OCI-LY3 (cell line): ENCODE results near the gene GDPD2.

Experiments
- H2AFZ ChIP-seq: fragments of 200-600, 300-600 bp; shearing (Covaris generic); 2 replicates; pipeline ENCODE4 v1.6.0; 2014; ENCODE audit warnings: antibody characterized with exemption, low read depth, low read length
- H3K27ac ChIP-seq: fragments of 200-600, 300-600 bp; sonication (generic); 2 replicates; pipeline ENCODE4 v1.5.1; 2014; ENCODE audit warnings: mild to moderate bottlenecking, low read length, moderate library complexity, mixed read lengths
- H3K27me3 ChIP-seq: fragments of 200-600, 300-600 bp; sonication (generic); 2 replicates; pipeline ENCODE4 v1.6.1; 2014; ENCODE audit warnings: low read depth, low read length, mixed read lengths
- H3K36me3 ChIP-seq: fragments of 200-600, 300-600 bp; sonication (generic); replicated peaks from 2 replicates; pipeline ENCODE3; 2014; ENCODE audit warnings: low read depth, low read length, mixed read lengths
- H3K4me1 ChIP-seq: fragments of 300-600, 200-600 bp; sonication (generic); 2 replicates; pipeline ENCODE4 v1.6.1; 2014; ENCODE audit warnings: low read length, mixed read lengths
- H3K4me2 ChIP-seq: fragments of 200-600, 300-600 bp; sonication (generic); 2 replicates; pipeline ENCODE4 v1.6.1; 2014; ENCODE audit warnings: low read length, mixed read lengths
- H3K4me3 ChIP-seq: fragments of 300-600, 200-600 bp; sonication (generic); 2 replicates; pipeline ENCODE4 v1.5.1; 2014; ENCODE audit warnings: antibody characterized with exemption, mild to moderate bottlenecking, low read length, moderate library complexity
- H3K79me2 ChIP-seq: fragments of 300-600, 200-600 bp; shearing (Covaris generic); 2 replicates; pipeline ENCODE4 v1.6.1; 2014; ENCODE audit warnings: mild to moderate bottlenecking, low read length, mixed read lengths
- H3K9ac ChIP-seq: fragments of 300-600, 200-600 bp; shearing (Covaris generic); 2 replicates; pipeline ENCODE4 v1.6.0; 2014; ENCODE audit warnings: mild to moderate bottlenecking, low read length, moderate library complexity
- H3K9me3 ChIP-seq: fragments of 200-600, 300-600 bp; shearing (Covaris generic); 2 replicates; pipeline ENCODE4 v1.6.1; 2014; ENCODE audit warnings: low read length, mixed read lengths; ENCODE audit not compliant: insufficient read depth
- H4K20me1 ChIP-seq: fragments of 200-600, 300-600 bp; sonication (generic); 2 replicates; pipeline ENCODE4 v1.6.1; 2016; ENCODE audit warnings: low read length, mixed read lengths; ENCODE audit not compliant: insufficient read depth
- EZH2phosphoT487 ChIP-seq: fragments of 200-600 bp; shearing (Covaris generic); IDR thresholded peaks from 2 replicates; pipeline ENCODE4 v1.6.1; 2018; ENCODE audit warnings: antibody characterized with exemption, mixed run types, low read depth
- TF ChIP-seq, protein P1 (sequence below): fragments of 200-600, 300-600 bp; sonication (generic); IDR thresholded peaks from 2 replicates; pipeline ENCODE4 v1.5.1; 2014; ENCODE audit warnings: antibody characterized with exemption, low read length, low read depth

Gene GDPD2

DNA sequence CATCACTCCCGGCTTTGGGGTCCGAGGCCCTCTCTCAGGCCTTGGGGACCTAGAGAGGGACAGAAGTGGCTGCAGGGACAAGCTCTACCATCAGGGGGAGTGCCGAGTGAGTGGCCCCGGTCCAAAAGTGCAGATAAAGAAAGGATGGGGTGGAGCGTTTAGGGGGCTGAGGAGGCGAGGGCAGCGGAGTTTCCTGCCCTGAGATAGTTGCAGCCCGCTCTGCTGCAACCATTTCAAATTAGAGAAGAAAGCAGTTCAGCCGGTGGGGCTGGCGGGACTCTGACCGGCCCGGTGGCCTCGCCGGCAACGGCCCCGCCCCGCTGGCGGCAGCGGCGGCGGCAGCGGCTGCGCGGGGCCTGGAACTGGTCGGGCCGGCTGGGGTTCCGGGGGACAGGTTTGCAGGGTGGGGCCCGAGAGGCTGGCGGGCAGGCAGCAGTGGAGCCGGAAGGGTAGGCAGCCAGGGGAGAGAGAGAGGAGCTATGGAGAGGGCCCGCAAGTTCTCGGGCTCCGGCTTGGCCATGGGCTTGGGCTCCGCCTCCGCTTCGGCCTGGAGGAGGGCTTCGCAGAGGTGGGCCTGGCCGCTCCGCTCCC lies 29.1 kb downstream of the GDPD2 start:
- Histone ChIP-seq H3K4me3 (peak overlapping the region; percentile 82), H4K20me1 (peaks cover 9% of the 10 kb centered on the region; the same call in 1 of the 2 replicates), H2AFZ (peak overlapping the region; percentile 66), H3K9ac (peak overlapping the region; percentile 63), H3K4me2 (peak overlapping the region; percentile 91), H3K36me3 (peaks cover 5% of the 10 kb centered on the region), H3K4me1 (peaks cover 33% of the 10 kb centered on the region), H3K9me3 (no peaks in the 10 kb centered on the region), H3K27me3 (no peaks in the 10 kb centered on the region), H3K79me2 (no peaks in the 10 kb centered on the region), H3K27ac (no peak overlapping the region)
- TF ChIP-seq, protein P1, sequence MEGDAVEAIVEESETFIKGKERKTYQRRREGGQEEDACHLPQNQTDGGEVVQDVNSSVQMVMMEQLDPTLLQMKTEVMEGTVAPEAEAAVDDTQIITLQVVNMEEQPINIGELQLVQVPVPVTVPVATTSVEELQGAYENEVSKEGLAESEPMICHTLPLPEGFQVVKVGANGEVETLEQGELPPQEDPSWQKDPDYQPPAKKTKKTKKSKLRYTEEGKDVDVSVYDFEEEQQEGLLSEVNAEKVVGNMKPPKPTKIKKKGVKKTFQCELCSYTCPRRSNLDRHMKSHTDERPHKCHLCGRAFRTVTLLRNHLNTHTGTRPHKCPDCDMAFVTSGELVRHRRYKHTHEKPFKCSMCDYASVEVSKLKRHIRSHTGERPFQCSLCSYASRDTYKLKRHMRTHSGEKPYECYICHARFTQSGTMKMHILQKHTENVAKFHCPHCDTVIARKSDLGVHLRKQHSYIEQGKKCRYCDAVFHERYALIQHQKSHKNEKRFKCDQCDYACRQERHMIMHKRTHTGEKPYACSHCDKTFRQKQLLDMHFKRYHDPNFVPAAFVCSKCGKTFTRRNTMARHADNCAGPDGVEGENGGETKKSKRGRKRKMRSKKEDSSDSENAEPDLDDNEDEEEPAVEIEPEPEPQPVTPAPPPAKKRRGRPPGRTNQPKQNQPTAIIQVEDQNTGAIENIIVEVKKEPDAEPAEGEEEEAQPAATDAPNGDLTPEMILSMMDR: peak; percentile 64
- TF ChIP-seq EZH2phosphoT487: no peak

DNA sequence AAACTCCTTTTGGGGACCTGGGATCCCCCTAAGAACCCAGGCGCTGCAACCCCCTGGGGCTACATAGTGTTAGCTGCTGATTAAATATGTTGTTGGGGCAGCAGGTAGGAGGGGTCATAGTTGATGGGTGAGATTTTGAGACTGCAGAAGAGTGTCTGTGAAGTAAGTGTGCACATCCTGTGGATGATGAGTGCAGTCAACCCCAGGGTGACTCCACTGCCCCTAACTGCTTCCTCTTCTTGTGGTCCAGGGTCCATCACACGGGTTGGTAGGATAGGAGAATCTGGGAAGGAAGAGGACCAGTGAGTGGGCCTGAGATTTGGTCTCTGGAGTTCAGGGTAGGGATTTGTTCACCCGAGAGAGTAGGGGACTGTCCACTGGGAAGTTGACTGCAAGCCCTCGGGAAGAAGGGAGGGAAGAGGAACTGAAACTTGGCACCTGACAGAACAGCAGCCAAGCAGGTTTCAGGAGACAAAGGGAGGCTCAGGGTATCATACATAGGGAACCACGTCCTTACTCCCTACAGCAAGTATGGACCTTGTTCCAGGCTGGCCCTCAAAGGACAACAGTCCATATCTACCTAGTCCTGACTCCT lies 30.0 kb downstream of the GDPD2 start:
- Histone ChIP-seq H3K36me3 (peaks cover 5% of the 10 kb centered on the region), H3K9me3 (no peaks in the 10 kb centered on the region), H4K20me1 (peaks cover 9% of the 10 kb centered on the region; the same call in 1 of the 2 replicates), H2AFZ (no peak overlapping the region), H3K27ac (no peak overlapping the region), H3K4me2 (peak overlapping the region; percentile 91), H3K9ac (peak overlapping the region; percentile 63), H3K27me3 (no peaks in the 10 kb centered on the region), H3K4me1 (peaks cover 33% of the 10 kb centered on the region), H3K4me3 (peak overlapping the region; percentile 82), H3K79me2 (no peaks in the 10 kb centered on the region)
- TF ChIP-seq EZH2phosphoT487: no peak
- TF ChIP-seq, protein P1: no peak

DNA sequence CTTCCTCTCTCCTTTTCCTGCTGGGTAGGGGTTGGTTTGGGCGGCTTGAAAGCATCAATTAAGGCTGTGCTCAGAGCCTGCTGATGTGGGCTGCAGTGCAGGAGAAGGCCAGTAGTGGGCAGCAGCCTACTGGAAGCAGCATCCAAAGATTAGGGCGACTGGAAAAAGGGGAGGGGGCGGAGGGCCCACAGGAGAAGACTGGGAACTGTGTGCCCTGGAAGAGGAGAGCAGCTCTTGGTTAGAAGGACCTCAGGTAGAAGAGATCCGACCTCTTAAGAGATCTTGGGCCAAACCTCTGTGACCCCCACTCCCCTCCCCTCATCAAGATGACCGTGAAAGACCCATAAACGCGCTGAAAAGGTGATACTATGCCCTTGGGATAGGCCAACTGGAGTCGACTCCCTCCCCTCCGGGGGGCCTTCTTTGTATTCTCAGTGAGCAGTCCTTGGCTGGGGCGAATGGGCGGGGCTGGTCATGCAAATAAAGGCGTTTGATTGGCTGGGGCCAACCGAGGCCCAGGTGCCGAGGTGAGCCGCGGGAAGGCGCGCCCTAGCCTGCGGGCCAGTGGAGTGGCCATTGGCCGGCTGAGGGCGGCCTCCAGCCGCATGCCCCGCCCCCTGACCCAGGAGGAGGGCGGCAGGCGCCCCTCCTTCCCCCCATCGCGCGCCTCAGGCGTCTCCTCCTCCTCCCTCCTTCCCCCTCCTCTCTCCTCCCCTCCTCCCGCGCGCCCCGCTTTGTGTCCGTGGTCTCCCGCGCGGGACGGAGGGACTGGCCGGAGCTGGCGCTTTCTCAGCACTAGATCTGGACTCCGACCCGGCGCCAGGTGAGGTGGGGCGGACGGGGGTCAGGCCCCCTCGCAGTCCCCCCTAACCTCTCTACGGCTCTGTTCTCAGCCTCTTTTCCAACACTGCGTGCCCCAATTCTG lies 31.6 kb downstream of the GDPD2 start:
- H3K27ac ChIP-seq: peak overlapping the region; percentile 65
- H3K79me2 ChIP-seq: no peaks in the 10 kb centered on the region
- H4K20me1 ChIP-seq: peaks cover 9% of the 10 kb centered on the region; the same call in 1 of the 2 replicates
- H3K4me1 ChIP-seq: peaks cover 33% of the 10 kb centered on the region
- peak overlapping the region; percentile 94 for H3K9ac ChIP-seq
- peaks cover 5% of the 10 kb centered on the region for H3K36me3 ChIP-seq
- H3K9me3 ChIP-seq: no peaks in the 10 kb centered on the region
- H3K27me3 ChIP-seq: no peaks in the 10 kb centered on the region
- TF ChIP-seq, protein P1: peak; percentile 86
- no peak for TF ChIP-seq EZH2phosphoT487
- peak overlapping the region; percentile 99 for H3K4me2 ChIP-seq
- peak overlapping the region; percentile 87 for H3K4me3 ChIP-seq
- peak overlapping the region; percentile 49; the same call in 1 of the 2 replicates for H2AFZ ChIP-seq
